GM19463 (cell line): Measurements from ENCODE around the gene ASF1A.
"Not testable (repeated sequence)": the region's sequence is repeated elsewhere in the genome, so short reads cannot be mapped to it uniquely, and the experiment has no call there.

Experiments used
- ATAC-seq: cut with Tn5 transposase; IDR thresholded peaks from one replicate; pipeline ENCODE4 v1.9.1; 2021; ENCODE audit warnings: mild to moderate bottlenecking, moderate library complexity; ENCODE audit not compliant: unreplicated experiment

ASF1A gene

DNA sequence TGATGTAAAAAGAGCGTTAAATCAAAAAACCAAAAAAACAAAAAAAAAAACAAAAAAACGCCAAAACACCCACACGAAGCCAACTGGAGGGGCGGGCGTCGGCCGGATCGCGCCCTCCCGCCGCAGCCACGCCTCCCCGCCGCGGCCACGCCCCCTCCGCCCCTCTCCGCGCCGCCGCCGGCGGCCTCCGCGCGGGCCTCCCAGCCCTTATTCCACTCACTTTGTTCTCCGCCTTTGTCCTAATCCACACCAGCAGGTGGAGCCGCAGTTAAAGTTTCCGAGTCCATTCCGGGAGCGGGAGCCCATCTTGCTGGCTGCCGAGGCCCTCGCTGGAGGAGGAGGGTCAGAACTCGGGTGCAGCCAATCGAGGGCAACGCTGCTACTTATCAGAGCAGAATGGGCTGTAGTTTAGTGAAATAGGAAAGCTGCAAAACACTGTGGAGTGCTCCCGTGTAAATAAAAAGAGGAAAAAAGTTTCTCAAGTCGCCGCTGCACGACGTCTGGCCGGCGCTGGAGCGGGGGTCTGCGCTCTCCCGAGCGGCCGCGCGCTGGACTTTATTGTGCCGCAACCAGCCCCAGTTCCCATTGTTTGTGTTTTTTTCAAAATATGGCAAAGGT is at the start of gene ASF1A:
ASF1A (plus strand) TSS at position 346 of the 618 bp plus-strand sequence; CDS start at position 608, 262 bp downstream.
- ATAC-seq: peak; percentile 57

DNA sequence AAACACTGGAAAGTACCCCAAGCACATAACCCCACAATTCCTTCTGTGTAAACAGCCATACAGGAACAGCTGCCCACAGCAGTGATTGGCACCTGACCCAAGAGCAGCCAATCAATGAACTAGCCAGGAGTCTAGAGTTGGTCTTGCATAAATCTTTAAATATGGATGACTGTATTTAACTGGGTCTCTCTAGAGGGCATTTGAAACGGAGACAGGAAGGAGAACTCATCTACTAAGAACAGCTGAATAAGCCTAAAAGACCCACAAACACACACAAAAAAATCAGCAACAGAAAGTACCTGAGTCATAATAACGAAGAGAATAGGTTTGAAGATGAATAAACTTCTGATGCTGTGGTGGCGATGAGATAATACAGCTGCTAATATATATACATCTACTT is 49.0 kb upstream of the ASF1A start:
- ATAC-seq: peak; percentile 51

GRCh38 chr6:118853408-118853807 is 40.5 kb upstream of the ASF1A start:
- no peak for ATAC-seq

DNA sequence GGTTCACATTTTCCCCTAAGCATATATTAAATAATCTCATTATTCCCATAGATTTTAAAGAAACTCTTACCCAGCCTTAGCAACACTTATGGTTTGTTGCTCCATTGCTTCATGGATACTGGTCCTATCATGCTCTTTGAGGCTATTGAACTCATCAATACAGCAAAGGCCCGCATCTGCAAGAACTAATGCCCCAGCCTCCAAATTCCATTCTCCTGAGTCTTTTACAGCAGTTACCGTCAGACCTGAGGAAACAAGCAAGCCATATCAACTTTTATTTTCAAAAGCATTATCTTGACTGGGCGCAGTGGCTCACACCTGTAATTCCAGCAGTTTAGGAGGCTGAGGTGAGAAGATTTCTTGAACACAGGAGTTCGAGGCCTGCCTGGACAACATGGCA is 37.7 kb upstream of the ASF1A start:
- no peak for ATAC-seq

- ATAC-seq: peak; percentile 46
Measured at GRCh38 chr6:118859517-118860064, 34.4 kb upstream of the ASF1A start.

- ATAC-seq: no peak
Measured at GRCh38 chr6:118860363-118860762, 33.6 kb upstream of the ASF1A start.

DNA sequence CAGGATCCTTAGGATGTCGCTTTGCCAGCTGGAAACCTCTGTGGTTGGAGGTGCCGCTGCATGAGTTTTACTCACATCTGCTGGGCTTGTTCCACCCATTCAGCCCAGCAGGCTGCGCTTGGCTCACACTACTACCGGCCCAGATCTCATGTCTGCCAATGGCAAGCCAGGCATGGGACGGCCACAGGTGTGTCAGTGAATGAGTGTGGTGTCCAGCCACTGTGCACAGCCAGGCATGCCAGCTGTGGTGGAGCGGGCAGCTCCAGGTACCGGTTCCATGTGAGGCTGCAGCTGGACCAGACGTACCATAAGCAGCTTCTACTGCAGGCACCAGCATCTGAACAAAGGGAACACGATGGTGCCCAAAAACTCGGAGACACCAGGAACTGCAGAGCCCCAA is 33.1 kb upstream of the ASF1A start:
- no peak for ATAC-seq

DNA sequence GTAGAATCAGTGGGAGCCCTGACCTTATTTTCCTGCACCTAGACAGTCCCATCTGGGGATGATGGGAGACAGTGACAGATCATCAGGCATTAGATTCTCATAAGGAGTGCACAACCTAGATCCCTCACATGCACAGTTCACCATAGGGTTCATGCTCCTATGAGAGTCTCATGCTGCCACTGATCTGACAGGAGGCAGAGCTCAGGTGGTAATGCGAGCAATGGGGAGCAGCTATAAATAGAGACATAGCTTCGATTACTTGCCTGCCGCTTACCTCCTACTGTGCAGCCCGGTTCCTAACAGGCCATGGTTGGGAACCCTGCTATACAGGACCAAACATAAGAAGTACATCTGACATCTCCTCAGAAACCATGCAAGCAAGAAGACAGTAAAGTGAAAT is 31.5 kb upstream of the ASF1A start:
- no peak for ATAC-seq

- ATAC-seq: no peak
Measured at GRCh38 chr6:118864341-118865099, 29.4 kb upstream of the ASF1A start.

GRCh38 chr6:118865100-118865391 is 28.9 kb upstream of the ASF1A start:
- no peak for ATAC-seq

- ATAC-seq: no peak
Measured at GRCh38 chr6:118867181-118867580, 26.8 kb upstream of the ASF1A start.

GRCh38 chr6:118868901-118869300 is 25.1 kb upstream of the ASF1A start:
- ATAC-seq: not testable (repeated sequence)

DNA sequence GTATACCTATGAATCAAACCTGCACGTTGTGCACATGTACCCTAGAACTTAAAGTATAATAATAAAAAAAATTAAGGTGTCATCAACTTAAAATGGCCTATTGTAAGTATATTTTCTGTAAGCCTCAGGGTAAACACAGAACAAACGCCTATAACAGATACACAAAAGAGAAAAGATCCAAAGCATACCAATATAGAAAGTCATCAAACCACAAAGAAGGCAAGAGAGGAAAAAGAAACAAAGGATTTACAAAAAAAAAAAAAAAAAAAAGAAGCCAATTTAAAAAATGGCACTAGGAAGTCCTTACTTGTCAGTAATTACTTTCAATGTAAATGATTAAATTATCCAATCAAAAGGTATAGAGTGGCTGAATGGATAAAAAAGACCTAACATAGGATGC is 24.6 kb upstream of the ASF1A start:
- ATAC-seq: no peak

DNA sequence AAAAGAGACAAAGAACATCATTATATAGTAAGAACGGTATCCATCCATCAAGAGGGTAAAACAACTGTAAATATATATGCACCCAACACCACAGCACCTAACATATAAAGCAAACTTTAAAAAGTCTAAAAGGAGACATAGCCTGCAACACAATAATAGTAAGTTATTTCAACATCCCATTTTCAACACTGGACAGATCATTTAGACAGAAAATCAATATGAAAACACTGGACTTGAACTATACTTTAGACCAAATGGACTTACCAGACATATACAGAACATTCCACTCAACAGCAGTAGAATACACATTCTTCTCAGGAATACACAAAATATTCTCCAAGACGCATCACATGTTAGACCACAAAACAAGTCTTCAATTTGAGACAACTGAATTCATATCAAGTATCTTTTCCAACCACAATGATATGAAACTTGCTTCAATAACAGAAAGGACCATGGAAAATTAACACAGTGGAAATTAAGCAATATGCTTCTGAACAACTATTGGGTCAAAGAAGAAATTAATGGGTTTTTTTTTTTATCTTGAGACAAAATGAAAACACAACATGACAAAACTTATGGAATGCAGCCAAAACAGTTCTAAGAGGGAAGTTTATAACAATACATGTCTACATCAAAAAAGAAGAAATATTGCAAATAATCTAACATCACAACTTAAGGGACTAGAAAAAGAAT is 23.9 kb upstream of the ASF1A start:
- ATAC-seq: no peak

DNA sequence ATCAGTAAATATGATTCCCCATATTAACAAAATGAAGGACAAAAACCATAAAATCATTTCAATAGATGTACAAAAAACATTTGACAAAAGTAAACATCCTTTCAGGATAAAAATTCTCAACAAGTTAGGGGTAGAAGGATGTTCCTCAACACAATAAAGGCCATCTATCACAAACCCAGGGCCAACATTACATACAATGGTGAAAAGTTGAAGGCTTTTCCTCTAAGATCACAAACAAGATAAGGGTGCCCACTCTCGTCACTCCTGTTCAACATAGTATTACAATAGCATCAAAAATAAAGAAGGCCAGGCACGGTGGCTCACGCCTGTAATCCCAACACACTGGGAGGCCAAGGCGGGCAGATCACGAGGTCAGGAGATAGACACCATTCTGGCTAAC is 22.6 kb upstream of the ASF1A start:
- no peak for ATAC-seq

GRCh38 chr6:118872318-118872717 is 21.6 kb upstream of the ASF1A start:
- ATAC-seq: no peak

DNA sequence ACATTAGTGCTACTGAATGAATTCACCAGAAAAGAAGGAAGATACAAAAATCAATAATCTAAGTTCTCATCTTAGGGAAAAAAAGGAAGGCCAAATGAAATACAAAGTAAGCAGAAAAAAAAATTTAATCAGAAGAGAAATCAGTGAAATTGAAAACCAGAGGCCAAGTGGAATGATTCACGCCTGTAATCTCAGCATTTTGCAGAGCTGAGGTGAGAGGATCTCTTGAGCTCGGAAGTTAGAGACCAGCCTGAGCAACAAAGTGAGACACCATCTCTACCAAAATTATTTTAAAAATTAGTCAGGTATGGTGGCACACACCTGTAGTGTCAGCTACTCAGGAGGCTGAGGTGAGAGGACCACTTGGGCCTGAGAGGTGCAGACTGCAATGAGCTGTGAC is 21.2 kb upstream of the ASF1A start:
- no peak for ATAC-seq

DNA sequence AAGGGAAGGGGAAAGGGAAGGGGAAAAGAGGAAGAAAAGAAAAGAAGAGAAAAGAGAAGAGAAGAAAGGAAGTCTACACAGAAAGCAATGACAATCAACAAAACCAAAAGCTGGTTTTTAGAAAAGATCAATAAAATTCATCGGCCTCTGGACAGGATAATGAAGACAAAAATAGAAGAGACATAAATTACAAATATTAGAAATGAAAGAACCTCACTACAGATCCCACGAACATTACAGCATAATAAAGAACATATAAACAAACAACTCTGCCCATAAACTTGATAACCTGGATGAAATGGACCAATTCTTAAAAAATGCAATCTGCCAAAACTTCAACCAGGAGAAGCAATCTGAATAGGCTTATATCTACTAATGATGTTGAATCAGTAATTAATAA is 20.7 kb upstream of the ASF1A start:
- no peak for ATAC-seq

DNA sequence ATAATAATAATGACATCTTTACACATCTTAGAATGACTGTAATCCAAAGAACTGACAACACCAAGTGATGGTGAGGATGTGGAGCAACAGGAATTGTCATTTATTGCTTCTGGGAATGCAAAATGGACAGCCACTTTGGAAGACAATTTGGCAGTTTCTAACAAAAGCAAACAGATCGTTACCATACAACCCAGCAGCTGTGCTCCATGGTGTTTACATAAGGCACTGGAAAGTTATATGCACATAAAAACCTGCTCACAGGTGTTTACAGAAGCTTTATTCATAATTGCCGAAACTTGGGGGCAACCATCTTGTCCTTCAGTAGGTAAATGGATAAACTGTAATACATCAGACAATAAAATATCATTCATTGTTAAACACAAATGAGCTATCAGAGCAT is 18.3 kb upstream of the ASF1A start:
- no peak for ATAC-seq

- ATAC-seq: no peak
Measured at GRCh38 chr6:118876198-118876597, 17.8 kb upstream of the ASF1A start.

DNA sequence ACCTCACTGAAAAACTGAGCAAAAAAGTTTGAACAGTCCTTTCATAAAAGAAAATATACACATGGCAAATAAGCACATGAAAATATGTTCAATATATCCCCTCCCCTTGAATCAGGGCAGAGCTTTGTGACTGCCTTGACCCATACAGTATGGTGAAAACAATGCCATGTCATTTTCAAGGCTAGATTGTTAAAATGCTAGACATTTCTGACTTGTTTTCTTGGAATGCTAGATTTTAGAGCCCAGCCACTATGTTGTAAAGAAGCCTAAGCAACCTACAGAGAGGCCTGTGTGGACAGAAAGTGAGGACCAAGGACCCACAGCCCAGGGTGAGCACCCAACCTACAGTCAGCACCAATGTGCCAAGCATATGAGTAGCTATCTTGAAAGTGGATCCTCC is 17.1 kb upstream of the ASF1A start:
- ATAC-seq: no peak

DNA sequence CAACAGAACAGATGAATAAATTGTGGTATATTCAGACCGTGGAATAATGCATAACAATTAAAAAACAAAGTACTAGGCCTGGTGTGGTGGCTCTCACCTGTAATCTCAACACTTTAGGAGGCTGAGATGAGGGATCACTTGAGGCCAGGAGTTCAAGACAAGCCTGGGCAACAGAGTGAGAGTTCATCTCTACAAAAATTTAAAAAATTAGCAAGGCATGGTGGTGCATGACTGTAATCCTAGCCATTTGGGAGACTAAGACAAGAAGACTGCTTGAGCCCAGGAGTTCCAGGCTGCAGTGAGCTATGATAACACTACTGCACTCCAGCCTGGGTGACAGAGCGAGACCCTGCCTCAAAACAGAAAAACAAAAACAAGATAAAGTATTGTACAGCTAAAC is 16.1 kb upstream of the ASF1A start:
- no peak for ATAC-seq
